Fibroblast of gingiva (primary cell): ENCODE measurements around the gene ALDH1L2.

Experiments
- DNase-seq: peaks from one replicate; pipeline ENCODE4 v3.0.0-alpha.2; 2011; ENCODE audit warnings: low read depth

ALDH1L2 gene

GRCh38 chr12:105033851-105034250 is 50.4 kb downstream of the ALDH1L2 start:
- no peak for DNase-seq

GRCh38 chr12:105032703-105033357 is 51.4 kb downstream of the ALDH1L2 start:
- DNase-seq, result peak; percentile 30

- DNase-seq, result no peak
These were observed 53.1 kb downstream of the ALDH1L2 start for GRCh38 chr12:105030820-105031807.

DNA sequence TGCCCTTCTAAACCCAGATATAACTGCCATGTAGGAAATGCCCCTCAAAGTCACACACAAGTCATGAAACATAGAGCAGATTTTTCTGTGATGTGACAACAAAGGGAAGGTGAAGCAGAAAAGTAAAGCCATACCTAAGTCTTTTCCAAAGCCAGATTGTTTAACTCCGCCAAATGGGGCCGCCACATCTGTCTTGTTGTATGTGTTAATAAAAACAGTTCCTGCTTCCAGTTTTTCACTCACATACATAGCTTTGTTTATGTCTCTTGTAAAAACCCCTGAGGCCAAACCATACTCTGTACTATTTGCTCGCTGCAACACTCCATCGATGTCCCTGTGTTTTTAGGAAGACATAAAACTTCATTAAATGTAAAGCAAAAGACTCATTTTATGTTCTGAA is 57.8 kb downstream of the ALDH1L2 start:
- no peak for DNase-seq

- DNase-seq, result peak; percentile 80
These were observed 58.4 kb downstream of the ALDH1L2 start for GRCh38 chr12:105025890-105026289.

GRCh38 chr12:105024928-105025327 is 59.3 kb downstream of the ALDH1L2 start:
- no peak for DNase-seq

- DNase-seq, result no peak
These were observed 63.9 kb downstream of the ALDH1L2 start for GRCh38 chr12:105020241-105020962.

DNA sequence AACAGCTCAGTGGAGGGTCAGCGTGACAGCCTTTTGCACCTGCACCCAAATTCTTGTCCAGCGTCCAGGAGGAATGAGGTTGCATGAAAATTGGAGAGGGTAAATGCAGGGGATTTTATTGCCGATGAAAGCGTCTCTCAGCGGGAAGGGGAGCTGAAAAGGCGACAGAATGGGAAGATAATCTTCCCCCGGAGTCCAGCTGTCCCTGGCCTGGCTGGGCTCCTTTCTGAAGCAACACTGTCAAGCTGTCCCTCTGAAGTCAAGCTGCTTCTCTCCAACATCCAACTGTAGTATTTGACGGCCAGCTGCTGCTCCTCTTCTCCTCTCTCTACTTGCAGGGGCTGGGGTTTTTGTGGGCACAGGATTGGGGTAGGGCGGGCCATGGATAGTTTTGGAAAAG is 65.5 kb downstream of the ALDH1L2 start:
- DNase-seq, result no peak

DNA sequence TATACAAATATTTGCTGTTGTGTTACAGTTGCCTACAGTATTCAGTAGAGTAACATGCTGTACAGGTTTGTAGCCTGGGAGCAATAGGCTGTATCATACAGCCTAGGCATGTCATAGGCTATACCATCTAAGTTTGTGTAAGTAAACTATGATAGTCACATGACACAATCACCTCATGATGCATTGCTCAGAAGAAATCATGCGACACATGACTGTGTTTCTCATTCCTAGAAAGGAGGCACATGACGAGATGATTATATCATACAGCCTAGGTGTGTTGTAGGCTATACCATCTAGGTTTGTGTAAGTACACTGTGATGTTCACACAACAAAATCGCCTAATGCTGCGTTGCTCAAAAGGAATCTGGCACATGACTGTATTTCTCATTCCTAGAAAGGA is 66.2 kb downstream of the ALDH1L2 start:
- no peak for DNase-seq

- no peak for DNase-seq
These were observed 68.7 kb downstream of the ALDH1L2 start for GRCh38 chr12:105015543-105015942.

DNA sequence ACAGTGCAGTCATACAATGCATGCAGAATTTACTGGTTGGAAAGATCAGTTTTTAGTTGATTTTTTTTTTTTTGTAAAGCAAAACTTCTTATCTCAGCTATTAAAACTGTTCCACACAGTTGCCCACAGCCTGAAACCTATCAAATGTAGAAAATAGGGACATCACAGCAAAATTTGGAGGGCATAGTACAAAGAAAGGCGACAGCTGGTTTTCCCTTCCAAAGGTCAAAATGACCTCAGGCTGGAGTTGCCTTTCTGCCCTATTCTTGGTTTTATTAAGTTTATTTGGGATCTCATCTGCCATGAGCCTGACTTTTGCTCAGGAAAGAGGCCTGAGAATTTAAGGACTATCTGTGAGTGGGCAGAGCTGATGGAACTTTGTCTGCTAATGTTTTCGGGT is 69.7 kb downstream of the ALDH1L2 start:
- DNase-seq, result no peak

DNA sequence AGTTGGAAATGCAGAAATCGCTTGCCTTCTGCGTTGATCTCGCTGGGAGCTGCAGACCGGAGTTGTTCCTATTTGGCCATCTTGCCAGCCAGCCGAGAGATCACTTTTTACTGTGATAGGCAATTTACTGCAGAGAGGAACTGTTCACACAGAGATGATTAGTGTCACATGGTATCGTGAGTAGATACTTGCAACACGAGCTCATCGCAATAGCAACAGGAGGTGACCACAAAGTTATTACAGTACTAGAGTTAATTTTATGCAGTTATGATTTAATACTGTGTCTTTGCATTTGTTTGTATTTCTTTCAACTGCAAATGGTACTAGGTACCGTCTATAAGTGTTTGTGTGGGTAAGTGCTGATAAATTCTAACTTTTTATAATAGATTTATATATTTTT is 70.4 kb downstream of the ALDH1L2 start:
- DNase-seq, result no peak

- DNase-seq, result no peak
These were observed 82.8 kb downstream of the ALDH1L2 start for GRCh38 chr12:105001476-105001875.

GRCh38 chr12:104999347-104999685 is 84.9 kb downstream of the ALDH1L2 start:
- no peak for DNase-seq

- no peak for DNase-seq
These were observed 85.6 kb downstream of the ALDH1L2 start for GRCh38 chr12:104998423-104999346.

DNA sequence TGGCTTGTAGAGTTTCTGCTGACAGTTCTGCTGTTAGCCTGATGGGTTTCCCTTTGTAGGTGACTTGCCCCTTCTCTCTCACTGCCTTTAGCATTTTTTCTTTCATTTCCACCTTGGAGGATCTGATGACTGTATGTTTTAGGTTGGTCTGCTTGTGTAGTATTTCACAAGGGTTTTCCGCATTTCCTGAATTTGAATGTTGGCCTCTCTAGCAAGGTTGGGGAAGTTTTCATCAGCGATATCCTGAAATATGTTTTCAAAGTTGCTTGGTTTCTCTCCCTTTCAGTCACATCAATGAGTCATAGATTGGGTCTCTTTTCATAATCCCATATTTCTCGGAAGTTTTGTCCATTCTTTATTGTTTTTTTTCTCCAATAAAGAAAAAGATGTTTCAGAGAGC is 86.7 kb downstream of the ALDH1L2 start:
- DNase-seq, result no peak

DNA sequence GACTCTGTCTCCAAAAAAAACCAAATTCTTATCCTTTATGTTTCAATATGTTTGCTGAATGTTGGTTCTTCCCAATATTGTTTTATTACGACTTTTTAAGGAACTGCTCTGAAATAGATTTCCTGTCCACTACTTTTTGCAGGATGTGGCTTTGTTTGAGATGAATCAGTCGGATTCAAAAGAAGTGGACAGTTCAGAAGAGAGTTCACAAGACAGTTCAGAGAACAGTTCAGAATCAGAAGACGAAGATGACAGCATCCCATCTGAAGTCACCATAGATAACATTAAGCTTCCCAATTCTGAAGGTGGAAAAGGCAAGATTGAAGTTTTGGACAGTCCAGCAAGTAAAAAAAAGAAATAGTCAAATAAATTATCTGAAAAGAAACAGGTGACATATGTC is 89.9 kb downstream of the ALDH1L2 start:
- DNase-seq, result no peak

DNA sequence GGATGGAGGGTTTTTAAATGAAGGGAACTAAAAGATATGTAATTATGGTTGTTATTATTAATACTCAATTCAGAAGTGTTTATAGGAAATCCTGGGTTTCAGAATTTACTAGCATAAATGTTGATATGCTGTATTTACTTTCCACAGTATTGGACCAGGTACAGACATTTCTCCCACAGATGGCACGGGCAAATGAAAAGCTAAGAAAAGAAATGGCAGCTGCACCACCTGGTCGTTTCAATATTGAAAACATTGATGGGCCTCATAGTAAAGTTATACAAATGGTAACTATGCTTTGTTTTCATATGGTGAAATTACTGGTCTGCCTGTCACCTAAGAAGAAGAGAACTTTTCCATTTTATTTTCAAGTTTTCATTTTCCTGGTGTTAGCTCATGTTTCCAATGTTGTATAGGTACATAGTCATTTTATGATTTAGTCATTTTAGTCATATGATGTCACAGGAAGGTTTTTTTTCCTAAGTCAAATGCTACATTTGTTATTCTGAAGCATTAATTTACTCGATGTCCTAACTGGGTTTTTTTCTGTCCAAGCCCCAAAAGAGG is 92.6 kb downstream of the ALDH1L2 start:
- DNase-seq, result no peak

GRCh38 chr12:104990950-104991349 is 93.3 kb downstream of the ALDH1L2 start:
- no peak for DNase-seq

GRCh38 chr12:104986022-104986941 is 98.0 kb downstream of the ALDH1L2 start, which contains the start of gene NOPCHAP1:
Gene NOPCHAP1, plus strand, starts transcription at chr12:104986316. Its CDS starts 37 bp downstream, at chr12:104986353.
- peak; percentile 70 for DNase-seq
